Stomach (tissue), 4 donors: ENCODE results near the gene AMN1.

Experiments used
- EP300 ChIP-seq: sonication (generic); formaldehyde crosslinking; IDR thresholded peaks from one replicate; pipeline ENCODE4 v1.6.1; 2017; ENCODE audit warnings: antibody characterized with exemption
- POLR2A ChIP-seq, 4 donors: fragments of 450-650 bp; IDR thresholded peaks; one replicate each; pipeline ENCODE4 v1.6.1; 2016; ENCODE audit warnings: antibody characterized with exemption in 4 of 4, control low read depth in 2 of 4, mild to moderate bottlenecking in 1 of 4, moderate library complexity in 1 of 4
- POLR2AphosphoS5 ChIP-seq, 3 donors: sonication (generic); formaldehyde crosslinking; IDR thresholded peaks; one replicate each; pipeline ENCODE4 v1.6.1; 2016; ENCODE audit warnings: antibody characterized with exemption in 3 of 3
- TF ChIP-seq, protein P1 (sequence below), 7 experiments: fragments of 450-650 bp in 4 of 7; fragments of 200-600 bp in 3 of 7; sonication (generic) in 3 of 7; IDR thresholded peaks; one replicate each; pipeline ENCODE4 v1.5.1; 2016 to 2019; ENCODE audit warnings: antibody characterized with exemption in 7 of 7, control low read depth in 2 of 7, mild to moderate bottlenecking in 1 of 7

DNA sequence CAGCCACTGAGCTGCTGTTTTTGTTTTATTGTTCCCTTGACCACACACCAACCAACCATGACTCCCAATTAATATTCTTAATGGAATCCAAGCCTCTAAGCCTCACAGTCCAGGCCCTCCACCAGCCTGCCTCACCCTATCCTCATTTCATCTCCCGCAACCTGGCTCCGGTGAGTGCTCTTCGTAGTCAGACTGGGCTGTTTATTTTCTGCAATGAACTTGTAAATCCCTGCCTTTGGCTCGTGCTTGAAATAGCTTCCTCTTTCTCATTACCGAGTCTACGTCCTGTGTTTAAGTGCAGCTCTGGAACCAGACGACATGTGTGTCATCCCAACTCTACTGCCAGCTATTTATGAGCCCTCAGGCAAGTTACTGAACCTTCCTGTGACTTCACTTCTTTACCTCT lies 81.7 kb downstream of the AMN1 start:
- TF ChIP-seq, protein P1, sequence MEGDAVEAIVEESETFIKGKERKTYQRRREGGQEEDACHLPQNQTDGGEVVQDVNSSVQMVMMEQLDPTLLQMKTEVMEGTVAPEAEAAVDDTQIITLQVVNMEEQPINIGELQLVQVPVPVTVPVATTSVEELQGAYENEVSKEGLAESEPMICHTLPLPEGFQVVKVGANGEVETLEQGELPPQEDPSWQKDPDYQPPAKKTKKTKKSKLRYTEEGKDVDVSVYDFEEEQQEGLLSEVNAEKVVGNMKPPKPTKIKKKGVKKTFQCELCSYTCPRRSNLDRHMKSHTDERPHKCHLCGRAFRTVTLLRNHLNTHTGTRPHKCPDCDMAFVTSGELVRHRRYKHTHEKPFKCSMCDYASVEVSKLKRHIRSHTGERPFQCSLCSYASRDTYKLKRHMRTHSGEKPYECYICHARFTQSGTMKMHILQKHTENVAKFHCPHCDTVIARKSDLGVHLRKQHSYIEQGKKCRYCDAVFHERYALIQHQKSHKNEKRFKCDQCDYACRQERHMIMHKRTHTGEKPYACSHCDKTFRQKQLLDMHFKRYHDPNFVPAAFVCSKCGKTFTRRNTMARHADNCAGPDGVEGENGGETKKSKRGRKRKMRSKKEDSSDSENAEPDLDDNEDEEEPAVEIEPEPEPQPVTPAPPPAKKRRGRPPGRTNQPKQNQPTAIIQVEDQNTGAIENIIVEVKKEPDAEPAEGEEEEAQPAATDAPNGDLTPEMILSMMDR (IDR thresholded peaks at IDR 0.05), result no peak
- TF ChIP-seq POLR2A (IDR thresholded peaks at IDR 0.05), result no peak
- TF ChIP-seq POLR2AphosphoS5 (IDR thresholded peaks at IDR 0.05), result no peak
- no peak for TF ChIP-seq EP300
